HG03039 (cell line): Measurements from ENCODE around the gene PDE6D.
"Not testable (repeated sequence)": the region's sequence is repeated elsewhere in the genome, so short reads cannot be mapped to it uniquely, and the experiment has no call there.

Experiments used
- ATAC-seq: cut with Tn5 transposase; IDR thresholded peaks from one replicate; pipeline ENCODE4 v1.9.1; 2021; ENCODE audit warnings: mild to moderate bottlenecking, moderate library complexity; ENCODE audit not compliant: unreplicated experiment

Gene PDE6D

GRCh38 chr2:231720987-231721966 is 59.8 kb downstream of the PDE6D start:
- peak; percentile 66 for ATAC-seq

DNA sequence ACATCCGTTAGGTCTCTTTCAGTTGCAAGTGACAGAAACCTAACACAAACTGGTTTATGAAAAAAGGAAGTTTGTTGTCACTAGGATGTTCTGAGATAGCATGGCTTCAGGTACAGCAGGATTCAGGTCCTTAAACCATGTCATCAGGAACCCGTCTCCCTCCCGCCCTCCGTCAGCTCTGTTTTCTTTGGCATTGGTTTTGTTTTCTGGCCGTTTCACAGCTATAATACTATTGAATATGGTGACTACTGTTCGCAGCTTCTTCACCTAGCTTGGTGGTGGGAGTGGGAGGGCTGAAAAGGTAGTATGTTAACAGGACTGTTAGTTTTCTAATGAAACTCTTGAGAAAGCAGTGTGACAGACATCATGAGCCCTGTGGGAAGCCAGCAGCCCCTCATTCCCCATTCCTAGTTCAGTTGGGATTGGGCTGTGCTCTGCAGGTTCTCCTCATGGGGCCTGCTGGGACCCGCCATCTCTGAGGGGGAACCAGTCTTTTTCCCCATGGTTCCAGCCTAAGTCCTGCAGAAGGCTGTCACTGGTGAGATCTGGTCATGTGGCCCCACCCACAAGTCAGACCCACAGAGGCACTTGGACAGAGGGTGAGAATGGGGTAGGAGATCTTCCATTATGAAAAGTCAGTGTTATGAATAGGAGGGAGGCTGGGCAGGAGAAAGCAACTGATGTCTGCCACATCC is 60.6 kb downstream of the PDE6D start:
- ATAC-seq = peak; percentile 12

GRCh38 chr2:231718799-231719198 is 62.3 kb downstream of the PDE6D start:
- no peak for ATAC-seq

DNA sequence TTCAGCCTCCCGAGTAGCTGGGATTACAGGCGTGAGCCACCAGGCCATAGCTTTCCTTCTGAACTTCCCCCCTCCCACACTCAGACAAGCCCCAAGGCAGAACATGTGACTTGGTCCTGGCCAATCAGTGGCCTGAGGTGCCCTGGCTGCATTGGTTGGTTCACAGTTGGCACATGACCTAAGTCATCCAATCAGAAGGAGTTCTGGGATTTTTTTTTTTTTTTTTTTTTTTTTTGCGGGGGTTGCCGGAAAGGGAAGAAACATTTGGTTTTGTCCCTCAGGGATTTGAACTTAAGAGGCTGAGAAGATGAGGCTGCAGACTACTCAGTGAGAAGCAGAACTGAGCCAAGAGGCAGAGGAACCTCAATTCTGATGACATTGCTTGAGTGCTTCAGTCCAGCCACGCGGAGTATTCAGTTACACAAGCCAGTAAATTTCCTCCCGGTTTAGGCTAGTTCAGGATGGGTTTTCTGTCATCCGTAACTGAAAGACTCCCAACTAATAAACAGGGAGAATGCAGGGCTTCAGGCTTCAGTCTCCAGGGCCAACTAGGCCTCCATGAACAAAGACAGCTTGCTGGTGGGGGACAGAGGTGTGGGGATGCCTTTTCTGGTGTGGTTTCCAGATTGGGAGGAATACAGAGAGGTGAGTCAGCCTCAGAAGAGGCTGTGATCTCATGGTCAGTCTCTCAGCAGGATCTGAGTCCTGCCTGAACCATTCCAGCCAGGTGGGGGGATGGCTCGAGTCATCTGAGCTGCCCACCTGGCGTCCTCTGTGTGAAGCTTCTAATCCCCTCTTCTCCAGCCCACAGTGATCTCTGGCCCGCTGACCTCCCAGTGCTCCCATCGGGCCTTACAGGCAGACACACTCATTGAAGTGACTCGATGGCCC is 63.6 kb downstream of the PDE6D start:
- ATAC-seq = no peak

- no peak for ATAC-seq
Measured at GRCh38 chr2:231716666-231717280, 64.3 kb downstream of the PDE6D start.

- no peak for ATAC-seq
Measured at GRCh38 chr2:231715988-231716616, 65.0 kb downstream of the PDE6D start.

DNA sequence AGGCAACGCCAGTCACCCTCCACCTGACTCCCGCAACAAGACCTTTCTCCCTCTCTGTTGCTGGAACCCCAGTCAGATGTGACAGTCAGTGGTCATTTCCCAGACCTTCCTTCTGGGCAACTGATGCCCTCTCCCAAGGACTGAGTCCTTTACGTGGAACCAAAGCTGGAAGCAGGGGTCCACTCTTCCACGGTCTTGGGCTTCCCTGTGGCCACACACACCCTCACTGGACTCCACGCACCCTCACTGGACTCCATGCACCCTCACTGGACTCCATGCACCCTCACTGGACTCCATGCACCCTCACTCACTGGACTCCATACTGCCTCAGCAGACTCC is 65.6 kb downstream of the PDE6D start:
- no peak for ATAC-seq

GRCh38 chr2:231714639-231715498 is 66.2 kb downstream of the PDE6D start:
- ATAC-seq = no peak

DNA sequence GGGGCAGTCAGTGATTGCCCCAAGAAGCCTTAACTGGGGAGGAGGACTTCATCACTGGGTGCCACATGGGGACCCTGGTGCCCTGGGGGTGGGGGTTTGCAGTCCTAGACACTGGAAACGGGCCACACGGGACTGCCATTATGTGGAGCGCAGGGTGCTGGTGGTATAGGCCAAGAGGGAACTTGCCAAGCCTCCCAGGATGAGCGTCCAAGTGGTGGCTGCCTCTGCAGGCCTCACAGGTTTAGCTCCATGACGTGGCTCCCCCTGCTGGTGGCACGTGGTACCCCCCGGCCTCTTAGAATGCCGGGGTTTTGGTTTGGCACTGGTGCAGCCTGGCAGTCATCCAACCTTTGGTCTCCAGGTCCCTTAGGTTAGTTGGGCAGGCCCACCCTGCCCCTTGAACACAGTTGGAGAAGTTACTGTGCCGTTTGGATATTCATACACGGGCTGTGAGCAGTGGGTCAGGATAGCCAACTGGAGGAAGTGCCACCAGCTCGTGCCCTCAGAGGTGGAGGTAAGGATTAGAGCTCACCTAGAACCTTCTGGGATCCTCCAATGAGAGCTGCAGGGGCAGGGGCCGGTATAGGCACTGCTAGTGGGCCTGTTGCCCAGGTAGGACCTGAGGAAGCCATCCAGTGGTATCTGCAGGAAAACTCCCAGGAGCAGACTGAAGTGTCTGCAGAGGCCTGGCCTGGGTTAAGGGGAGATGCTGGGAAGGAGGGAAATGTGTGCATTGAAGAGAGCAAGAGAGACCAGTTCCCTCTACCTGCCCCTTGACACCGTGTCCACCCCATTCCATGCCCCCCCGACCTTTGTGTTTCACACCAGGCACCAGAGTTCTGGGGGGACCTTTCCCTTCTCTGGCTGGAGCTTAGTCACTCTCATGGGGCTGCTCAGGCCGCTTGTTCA is 67.1 kb downstream of the PDE6D start:
- no peak for ATAC-seq

DNA sequence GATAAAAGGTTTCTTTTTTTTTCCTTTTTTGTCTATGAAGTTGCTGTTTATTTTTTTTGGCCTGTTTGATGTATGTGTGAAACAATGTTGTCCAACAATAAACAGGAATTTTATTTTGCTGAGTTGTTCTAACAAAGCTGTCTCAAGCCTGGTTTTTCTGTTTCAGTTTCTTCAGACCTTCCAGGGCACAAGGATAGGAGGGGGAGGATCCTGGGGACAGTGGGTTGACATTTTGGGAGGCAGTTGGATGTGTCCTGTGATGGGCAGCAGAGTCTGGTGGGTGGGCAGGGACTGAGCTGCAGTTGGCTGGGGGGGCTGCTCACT is 67.7 kb downstream of the PDE6D start:
- ATAC-seq = not testable (repeated sequence)

DNA sequence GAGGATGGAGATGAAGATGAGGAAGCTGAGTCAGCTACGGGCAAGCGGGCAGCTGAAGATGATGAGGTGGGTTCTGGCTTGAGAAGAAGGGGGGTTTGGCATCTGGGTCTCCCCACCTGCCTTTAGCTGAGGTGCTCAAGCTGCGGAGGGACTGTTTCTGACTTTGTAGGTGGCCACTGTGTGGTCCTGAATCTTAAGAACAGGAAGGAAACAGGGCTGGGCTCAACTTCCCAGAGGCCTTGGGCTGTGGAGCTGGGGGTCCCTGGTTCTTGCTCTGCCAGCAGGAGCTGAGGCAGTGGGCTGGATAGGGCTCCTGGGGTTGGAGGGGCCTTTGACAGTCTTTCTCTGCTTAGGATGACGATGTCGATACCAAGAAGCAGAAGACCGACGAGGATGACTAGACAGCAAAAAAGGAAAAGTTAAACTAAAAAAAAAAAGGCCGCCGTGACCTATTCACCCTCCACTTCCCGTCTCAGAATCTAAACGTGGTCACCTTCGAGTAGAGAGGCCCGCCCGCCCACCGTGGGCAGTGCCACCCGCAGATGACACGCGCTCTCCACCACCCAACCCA is 68.5 kb downstream of the PDE6D start:
- ATAC-seq = not testable (repeated sequence)

DNA sequence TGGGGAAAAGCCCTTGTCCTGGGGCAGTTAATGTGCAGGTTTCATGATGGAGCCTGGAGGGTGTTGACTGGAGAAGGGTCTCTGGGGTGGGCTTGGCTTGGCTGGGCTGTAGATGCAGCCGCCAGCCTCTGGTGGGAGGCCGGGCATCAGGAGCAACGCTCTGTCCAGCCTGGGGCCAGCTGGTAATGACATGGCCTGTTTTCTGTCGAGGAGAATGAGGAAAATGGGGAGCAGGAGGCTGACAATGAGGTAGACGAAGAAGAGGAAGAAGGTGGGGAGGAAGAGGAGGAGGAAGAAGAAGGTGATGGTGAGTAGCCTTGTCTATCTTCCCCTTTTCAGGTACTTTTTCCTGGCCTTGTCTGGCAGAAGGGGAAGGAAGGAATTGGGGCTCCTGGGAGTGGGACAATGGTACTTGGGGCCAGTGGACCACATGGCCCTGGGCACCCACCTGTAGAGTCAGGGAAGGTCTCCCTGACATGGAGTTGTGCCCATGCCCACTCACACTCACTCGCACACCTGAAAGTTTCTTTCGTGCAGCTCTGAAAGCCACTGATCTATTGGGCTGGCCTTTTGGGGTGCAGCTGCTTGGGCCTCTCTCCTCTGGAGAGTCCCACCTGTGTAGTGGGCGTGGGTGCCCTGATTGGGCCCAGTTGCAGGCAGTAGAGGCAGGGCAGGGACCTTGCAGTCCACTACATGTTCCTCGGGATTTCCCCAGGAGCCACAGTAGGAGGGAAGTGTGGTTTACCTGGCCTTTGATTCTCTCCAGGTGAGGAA is 69.2 kb downstream of the PDE6D start:
- no peak for ATAC-seq

- ATAC-seq = no peak
Measured at GRCh38 chr2:231710799-231711676, 70.0 kb downstream of the PDE6D start.

GRCh38 chr2:231709981-231710798 is 70.9 kb downstream of the PDE6D start:
- ATAC-seq = no peak

GRCh38 chr2:231709636-231709980 is 71.5 kb downstream of the PDE6D start:
- no peak for ATAC-seq
